OCI-M1 (cell line): ENCODE results near the gene LEFTY1.
A peak's percentile ranks its signal among the peaks of the same experiment; 100 is the strongest.
"Not testable (repeated sequence)": the region's sequence is repeated elsewhere in the genome, so short reads cannot be mapped to it uniquely, and the experiment has no call there.

Experiments used
- DNase-seq: peaks from one replicate; lab custom pipeline; 2025; lab: John Stamatoyannopoulos, UW

LEFTY1 gene

DNA sequence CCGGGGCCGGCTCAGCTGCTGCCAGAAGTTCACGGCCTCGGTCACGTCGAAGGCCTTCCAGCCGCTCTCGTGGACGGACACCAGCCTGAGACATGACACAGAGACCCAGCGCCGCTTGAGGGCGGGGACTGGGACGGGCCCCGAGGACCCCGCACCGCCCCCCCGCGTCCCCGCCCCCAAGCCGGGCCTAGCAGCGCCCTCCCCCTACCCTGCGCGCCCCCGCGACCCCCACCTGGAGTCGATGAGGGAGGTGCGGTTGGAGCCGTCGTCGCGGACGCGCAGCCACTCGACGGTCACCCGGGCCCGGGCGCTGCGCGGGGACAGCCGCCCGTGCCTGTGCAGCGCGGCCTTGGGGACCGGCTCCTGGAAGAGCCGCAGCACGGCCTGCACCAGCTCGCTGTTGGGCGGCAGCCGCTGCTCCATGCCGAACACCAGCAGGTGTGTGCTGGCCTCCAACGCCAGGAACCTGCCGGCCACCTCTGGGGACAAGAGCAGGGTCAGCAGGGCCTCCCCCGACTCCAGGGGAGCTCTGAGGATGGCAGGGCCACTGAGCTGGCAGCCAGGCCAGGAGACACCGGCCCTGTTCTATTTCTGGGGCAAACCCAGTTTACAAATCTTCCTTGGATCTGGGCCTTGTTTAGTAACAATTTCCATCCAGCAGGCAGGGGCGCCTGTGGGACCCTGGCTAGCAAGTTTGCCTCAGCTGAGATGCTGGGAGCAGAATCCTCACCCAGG lies 1.2 kb downstream of the LEFTY1 start:
- DNase-seq = not testable (repeated sequence)

DNA sequence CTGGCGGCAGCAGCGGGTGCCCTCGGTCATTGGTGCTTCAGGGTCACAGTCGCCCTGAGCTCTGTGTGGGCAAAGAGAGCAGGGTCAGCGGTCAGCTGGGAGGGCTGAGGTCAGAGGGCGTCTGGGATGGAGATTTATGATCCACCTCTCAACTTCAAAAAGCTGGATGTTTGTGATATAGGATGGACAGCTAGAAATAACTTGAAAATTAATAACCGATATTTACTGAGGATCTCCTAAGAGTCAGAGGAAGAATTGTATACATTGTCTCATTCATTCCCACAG lies 2.0 kb downstream of the LEFTY1 start:
- DNase-seq = no peak

DNA sequence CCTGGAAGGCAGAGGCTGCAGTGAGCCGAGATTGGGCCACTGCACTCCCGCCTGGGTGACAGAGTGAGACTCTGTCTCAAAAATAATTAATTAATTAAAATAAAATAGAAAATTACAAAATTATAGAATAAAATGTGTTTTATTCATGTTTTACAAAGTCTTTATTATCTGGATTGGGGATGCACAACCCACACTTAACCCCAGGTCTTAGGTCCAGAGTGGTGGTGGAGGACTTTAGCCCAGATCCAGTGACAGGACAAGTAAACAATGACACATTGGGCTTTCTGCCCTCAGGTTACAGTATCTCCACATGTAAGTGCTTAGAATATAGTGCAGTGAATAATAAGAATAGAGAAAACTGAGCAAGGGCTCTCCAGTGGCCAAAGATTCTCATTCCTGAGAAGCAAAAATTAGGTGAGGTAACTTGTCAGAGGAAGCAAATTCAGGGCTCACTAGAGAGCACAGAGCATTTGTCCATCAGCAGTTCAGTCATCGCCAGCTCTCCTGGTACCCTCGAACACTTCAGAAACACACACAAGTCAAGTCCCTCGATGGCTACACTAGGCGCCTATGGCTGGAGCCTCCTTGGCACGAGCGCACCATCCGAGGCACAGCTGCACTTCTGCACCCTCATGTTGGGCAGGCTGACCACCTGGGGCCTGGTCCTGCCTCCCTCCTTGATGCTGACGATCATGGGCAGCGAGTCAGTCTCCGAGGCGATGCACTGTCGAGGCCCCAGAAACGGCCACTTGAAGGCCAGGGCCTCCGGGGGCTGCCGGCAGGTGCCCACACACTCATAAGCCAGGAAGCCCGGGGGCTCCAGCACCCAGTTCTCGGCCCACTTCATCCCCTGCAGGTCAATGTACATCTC lies 2.6 kb downstream of the LEFTY1 start:
- DNase-seq = no peak

DNA sequence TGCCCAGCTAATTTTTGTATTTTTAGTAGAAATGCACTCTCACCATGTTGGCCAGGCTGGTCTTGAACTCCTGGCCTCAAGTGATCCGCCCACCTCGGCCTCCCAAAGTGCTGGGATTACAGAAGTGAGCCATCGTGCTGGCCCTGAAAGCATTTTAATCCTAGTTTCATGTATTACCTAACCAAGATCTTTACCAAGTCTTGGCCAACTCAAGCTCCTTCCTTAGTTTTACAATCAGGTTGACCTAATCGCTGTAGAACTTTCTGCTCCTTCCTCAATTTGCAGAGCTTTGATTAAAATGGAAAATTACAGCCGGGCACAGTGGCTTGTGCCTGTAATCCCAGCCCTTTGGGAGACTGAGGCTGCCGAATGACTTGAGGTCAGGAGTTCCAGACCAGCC lies 3.6 kb downstream of the LEFTY1 start:
- no peak for DNase-seq

DNA sequence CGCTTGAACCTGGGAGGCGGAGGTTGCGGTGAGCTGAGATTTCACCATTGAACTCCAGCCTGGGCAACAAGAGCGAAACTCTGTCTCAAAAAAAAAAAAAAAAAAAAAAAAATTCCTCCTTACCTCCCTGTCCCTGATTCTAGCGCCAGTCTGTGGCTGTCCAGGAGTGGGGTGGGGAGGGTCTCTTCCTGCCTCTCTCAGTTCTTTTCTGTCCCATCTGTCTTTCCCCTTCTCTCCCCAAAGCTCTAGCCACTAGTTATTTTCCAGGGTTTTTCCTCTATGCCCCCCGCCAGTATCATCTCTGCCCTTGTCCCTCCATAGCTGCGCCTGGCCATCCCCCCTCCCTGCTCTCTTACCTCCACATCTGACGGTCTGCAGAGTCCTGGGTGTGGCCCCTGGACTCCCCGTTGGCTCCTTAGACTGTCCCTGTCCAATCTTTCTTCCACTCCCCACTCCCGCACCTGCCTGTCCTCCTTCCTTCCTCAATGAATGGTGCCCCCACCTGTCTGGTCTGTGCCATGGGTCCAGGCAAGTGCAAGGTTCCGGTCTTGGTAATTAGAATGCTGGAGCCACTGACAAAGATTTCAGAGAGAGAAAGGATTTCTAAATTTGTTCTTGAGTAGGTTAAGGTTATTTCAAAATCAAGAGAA lies 5.2 kb downstream of the LEFTY1 start:
- no peak for DNase-seq

DNA sequence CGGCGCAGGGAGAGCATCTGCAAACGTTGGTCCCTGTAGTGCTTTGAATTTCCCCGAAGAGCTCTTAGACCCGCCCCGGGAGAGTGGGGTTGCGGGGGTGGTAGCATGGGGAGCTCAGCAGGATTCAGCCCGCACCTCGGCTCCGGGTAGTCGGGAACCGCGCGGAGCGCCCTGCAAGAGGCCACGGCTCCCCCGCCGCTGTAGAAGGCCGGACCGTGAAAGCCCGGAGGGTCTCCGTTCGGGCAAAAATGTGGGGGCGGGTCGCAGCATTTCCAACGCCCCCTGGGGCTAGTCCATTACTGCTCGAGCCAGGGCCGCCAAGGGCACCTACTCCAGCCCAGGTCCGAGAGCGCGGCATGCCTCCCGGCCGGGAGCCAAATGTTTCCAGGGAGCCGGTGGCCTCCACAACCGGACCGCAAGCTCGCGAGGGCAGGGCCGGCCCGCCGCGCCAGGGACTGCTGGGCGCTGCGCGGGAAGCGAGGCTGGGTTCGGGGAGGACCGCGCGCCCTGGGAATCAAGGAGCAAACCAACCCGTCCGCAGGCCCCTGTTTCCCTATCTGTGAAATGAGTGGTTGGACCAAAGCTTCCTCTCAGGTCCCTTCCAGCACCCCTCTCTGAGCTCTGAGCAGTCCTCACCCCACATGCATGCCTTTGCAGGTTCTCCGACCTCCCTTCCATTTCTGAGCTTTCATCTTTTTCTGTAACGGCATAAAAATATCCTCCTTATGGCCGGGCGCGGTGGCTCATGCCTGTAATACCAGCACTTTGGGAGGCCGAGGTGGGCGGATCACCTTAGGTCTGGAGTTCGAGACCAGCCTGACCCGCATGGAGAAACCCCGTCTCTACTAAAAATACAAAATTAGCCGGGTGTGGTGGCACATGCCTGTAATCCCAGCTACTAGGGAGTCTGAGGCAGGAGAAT lies 6.0 kb downstream of the LEFTY1 start:
- DNase-seq = peak; percentile 62

GRCh38 chr1:225881959-225882693 lies 6.8 kb downstream of the LEFTY1 start, which contains the start of gene TMEM63A:
TSS of gene TMEM63A (minus strand) at chr1:225882380. CDS start at chr1:225877580, 4,800 bp downstream.
- DNase-seq = peak; percentile 96

- peak; percentile 63 for DNase-seq
Measured at GRCh38 chr1:225881081-225881958, 7.6 kb downstream of the LEFTY1 start.

GRCh38 chr1:225880636-225881035 lies 8.3 kb downstream of the LEFTY1 start:
- DNase-seq = peak; percentile 27

GRCh38 chr1:225880222-225880588 lies 8.7 kb downstream of the LEFTY1 start:
- no peak for DNase-seq

DNA sequence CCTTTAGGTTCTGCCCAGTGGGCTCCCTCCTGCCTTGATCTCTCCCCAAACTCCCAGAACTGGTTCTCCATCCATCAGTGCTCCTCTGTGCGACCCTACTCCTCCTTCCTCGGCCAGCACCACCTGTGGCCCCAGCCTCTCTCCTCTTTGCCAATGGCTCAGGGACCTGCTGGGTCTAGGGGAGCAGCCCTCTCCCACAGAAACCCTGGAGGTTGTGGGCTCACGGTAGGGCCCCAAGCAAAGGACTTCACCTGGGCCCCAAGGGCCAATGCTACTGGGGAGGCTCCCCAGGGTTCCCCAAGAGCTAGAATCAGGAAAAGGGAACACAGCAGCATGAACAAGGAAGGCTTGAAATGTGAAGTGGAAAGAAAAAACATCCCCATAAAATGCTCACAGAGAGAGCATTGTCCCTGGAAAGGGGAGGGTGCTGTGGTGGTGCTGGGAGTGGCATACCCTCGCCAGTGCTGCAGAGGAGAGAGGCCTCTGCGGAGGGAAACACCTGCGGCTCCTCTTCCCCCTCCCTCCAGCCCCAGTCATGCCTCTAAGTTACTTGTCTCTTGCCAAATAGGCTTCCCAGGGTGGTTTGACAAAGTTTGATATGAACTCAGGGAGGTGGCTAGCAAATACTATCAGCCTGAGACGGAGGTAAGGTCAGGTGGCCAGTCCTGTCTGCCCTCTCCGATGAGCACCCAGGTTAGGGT lies 9.3 kb downstream of the LEFTY1 start:
- no peak for DNase-seq

- no peak for DNase-seq
Measured at GRCh38 chr1:225878282-225878681, 10.7 kb downstream of the LEFTY1 start.

GRCh38 chr1:225877580-225877979 lies 11.4 kb downstream of the LEFTY1 start:
- DNase-seq = peak; percentile 58

DNA sequence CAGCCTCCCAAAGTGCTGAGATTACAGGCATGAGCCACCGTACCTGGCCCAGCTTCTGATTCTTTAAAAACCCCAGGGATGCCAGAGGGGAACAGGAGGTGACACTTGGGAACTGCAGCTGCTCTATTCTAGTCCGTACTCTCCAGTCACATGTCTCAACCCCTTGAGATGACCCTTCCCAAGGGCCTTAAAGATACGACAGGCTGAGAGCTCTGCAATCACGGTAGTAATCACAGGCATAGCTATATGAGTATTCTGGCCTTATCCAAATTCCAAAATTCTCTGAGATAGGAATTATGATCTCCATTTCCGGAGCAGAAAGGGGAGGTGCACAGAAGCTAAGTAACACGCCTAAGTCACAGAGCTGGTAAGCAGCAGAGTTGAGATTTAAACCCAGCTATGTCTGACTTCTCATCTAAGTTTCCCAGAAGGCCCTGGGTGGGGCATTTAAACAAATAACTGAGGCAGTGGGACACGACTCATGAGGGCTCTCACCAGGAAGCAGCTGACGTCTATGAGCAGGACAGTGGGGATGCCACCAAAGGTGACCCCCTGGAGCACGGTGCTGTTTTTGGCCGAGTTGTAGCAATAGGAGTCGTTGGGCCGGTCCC lies 11.9 kb downstream of the LEFTY1 start:
- no peak for DNase-seq

GRCh38 chr1:225875044-225875815 lies 13.7 kb downstream of the LEFTY1 start:
- no peak for DNase-seq

GRCh38 chr1:225874431-225874830 lies 14.5 kb downstream of the LEFTY1 start:
- DNase-seq = no peak

DNA sequence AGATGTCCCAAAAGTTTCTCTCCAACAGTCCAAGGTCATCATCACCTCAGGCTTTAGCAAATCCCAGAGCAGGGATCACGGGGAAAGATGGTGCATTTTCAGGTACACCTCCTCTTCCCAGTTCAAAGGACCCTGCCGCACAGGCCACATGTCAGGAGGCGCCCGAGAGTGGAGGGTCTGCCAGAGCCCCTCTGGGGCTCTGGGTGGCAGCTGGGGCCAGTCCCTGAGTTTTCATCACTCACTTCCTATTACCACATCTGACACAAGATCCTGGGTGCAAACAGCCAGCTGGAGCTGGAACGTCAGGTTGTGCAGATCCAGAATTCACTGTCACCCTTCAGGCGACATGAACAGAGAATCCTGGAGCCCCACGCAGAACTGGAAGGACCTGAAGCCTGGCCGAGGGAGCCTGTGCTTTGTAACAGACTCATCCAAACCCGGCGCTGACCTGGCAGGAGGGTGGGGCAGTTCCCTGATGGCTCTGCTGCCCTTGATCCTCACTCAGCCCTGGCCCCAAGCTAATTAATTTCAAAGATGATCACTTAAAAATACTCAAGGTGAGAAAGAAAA lies 15.6 kb downstream of the LEFTY1 start:
- DNase-seq = no peak

DNA sequence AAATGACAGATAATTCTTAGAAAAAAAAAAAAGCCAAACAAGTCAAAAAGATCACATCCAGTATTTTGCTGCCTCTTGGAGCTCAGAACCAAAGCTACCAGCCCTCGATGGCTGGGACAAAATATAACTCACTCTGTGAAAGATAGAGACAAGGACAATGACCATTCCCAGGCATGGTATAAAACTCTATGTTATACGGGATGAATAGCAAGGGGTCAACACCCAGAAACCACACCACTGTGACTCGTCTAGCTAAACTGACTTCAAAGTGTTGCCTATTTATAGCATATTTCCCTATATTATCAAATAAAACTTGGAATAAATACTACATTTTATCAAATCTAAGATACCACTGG lies 16.9 kb downstream of the LEFTY1 start:
- DNase-seq = no peak
